ENCODE results near the gene ZNF516. TPM values are rescaled to one million over a fixed set of nuclear protein-coding genes. Genes with fewer than 3 reads are reported as not detected.

Gene ZNF516
- total RNA-seq, 1 donor from 2014 or later: 192 TPM

DNA sequence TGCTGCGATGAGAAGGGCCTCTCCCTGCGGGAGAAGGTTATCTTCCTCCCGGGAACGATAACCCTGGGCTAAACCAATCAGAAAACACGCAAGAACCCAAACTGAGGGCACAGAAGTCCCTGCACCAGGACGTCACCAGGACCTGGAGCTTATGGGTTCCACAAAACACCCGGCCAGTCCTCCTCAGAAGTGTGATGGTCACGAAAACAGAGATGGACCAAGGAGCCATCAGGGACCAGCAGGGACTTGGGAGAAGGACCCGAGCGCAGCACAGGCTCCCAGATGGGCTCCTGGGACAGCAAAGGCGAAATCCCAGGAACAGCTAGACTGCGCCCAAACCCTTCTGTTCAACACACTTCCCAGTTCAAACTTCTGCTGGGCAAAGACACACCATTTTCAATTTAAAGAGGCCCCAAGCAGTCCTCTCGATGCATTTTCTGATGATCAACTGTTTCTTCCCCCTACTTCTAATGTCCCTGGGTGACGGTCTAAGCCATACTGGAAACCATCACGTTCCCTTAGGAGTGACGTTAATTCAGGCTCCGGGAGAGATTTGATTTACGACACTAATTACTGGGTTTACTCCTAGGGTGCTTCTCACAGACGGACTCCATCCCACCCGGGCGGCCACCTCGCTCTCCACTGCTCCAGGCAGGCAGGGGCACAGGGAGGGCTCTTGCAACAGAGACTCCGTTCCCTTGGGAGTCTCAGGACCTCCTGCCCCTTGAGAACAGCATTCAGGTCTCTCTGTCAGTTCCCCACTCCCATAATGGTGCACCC, 29.2 kb downstream of the ZNF516 start:
- TF ChIP-seq, protein P1, sequence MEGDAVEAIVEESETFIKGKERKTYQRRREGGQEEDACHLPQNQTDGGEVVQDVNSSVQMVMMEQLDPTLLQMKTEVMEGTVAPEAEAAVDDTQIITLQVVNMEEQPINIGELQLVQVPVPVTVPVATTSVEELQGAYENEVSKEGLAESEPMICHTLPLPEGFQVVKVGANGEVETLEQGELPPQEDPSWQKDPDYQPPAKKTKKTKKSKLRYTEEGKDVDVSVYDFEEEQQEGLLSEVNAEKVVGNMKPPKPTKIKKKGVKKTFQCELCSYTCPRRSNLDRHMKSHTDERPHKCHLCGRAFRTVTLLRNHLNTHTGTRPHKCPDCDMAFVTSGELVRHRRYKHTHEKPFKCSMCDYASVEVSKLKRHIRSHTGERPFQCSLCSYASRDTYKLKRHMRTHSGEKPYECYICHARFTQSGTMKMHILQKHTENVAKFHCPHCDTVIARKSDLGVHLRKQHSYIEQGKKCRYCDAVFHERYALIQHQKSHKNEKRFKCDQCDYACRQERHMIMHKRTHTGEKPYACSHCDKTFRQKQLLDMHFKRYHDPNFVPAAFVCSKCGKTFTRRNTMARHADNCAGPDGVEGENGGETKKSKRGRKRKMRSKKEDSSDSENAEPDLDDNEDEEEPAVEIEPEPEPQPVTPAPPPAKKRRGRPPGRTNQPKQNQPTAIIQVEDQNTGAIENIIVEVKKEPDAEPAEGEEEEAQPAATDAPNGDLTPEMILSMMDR (IDR thresholded peaks at IDR 0.05; ENCODE audit: partially characterized antibody, unreplicated experiment): no peak
- peak overlapping the region; percentile 79 for H3K27ac Mint-ChIP-seq (ENCODE audit: unreplicated experiment)
- peak overlapping the region; percentile 72 for H3K4me3 Mint-ChIP-seq (ENCODE audit: unreplicated experiment)
- H3K27me3 Mint-ChIP-seq (ENCODE audit: unreplicated experiment): peaks cover 13% of the 10 kb centered on the region
- peaks cover 5% of the 10 kb centered on the region for H3K36me3 Mint-ChIP-seq (ENCODE audit: unreplicated experiment)
- no peak for DNase-seq
- peaks cover 5% of the 10 kb centered on the region for H3K9me3 Mint-ChIP-seq (ENCODE audit: unreplicated experiment)
- H3K4me1 Mint-ChIP-seq (ENCODE audit: low read depth, unreplicated experiment): peaks cover 62% of the 10 kb centered on the region

- Mint-ChIP-seq H3K27me3 (ENCODE audit: unreplicated experiment) (peaks cover 19% of the 10 kb centered on the region), H3K4me3 (ENCODE audit: unreplicated experiment) (no peak overlapping the region), H3K27ac (ENCODE audit: unreplicated experiment) (no peak overlapping the region), H3K36me3 (ENCODE audit: unreplicated experiment) (peaks cover 5% of the 10 kb centered on the region), H3K9me3 (ENCODE audit: unreplicated experiment) (peaks cover 7% of the 10 kb centered on the region), H3K4me1 (ENCODE audit: low read depth, unreplicated experiment) (peaks cover 60% of the 10 kb centered on the region)
- TF ChIP-seq, protein P1 (IDR thresholded peaks at IDR 0.05; ENCODE audit: partially characterized antibody, unreplicated experiment): no peak
- DNase-seq: no peak
These were observed 30.5 kb downstream of the ZNF516 start for GRCh38 chr18:76464281-76465259.

DNA sequence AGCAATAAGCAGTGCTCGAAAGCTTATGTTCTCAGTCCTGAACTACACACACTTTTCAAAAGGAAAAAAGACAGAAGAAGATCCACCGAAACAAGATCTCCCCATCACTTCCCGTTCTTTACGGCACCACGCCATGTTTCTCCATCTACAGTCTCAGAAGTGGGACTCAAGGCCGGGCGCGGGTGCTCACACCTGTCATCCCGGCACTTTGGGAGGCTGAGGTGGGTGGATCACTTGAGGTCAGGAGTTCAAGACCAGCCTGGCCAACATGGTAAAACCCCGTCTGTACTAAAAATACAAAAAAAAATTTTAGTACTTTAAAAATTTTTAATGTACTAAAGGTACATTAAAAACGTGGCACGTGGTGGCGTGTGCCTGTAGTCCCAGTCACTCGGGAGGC, 31.2 kb downstream of the ZNF516 start:
- peaks cover 7% of the 10 kb centered on the region for H3K9me3 Mint-ChIP-seq (ENCODE audit: unreplicated experiment)
- DNase-seq: no peak
- H3K36me3 Mint-ChIP-seq (ENCODE audit: unreplicated experiment): peaks cover 5% of the 10 kb centered on the region
- TF ChIP-seq, protein P1 (IDR thresholded peaks at IDR 0.05; ENCODE audit: partially characterized antibody, unreplicated experiment): no peak
- H3K27ac Mint-ChIP-seq (ENCODE audit: unreplicated experiment): peak overlapping the region; percentile 68
- H3K27me3 Mint-ChIP-seq (ENCODE audit: unreplicated experiment): peaks cover 20% of the 10 kb centered on the region
- peaks cover 61% of the 10 kb centered on the region for H3K4me1 Mint-ChIP-seq (ENCODE audit: low read depth, unreplicated experiment)
- H3K4me3 Mint-ChIP-seq (ENCODE audit: unreplicated experiment): peak overlapping the region; percentile 30

DNA sequence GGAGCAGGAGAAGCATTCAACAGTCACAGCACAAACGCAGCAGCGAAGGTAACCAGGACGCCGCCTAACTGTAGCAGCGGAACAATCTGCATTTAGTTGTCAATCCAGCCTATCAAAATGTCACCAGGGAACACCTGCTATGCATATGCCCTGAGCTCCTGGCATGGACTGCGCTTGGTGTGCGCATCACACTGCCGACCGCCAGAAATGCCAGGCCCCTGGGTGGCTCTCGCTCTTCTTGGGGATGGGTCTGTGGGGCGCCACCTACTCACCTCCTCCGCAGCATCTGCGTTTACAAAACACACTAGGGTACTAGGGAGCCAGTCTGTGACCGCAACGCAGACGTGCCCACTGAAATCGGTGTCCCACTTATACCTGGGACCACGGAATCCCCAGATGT, 31.7 kb downstream of the ZNF516 start:
- TF ChIP-seq, protein P1 (IDR thresholded peaks at IDR 0.05; ENCODE audit: partially characterized antibody, unreplicated experiment): no peak
- H3K27me3 Mint-ChIP-seq (ENCODE audit: unreplicated experiment): peaks cover 23% of the 10 kb centered on the region
- H3K27ac Mint-ChIP-seq (ENCODE audit: unreplicated experiment): peak overlapping the region; percentile 68

More for the DNA sequence above, 31.7 kb downstream of the ZNF516 start:
- DNase-seq: no peak
- peak overlapping the region; percentile 30 for H3K4me3 Mint-ChIP-seq (ENCODE audit: unreplicated experiment)
- H3K36me3 Mint-ChIP-seq (ENCODE audit: unreplicated experiment): peaks cover 5% of the 10 kb centered on the region
- peaks cover 7% of the 10 kb centered on the region for H3K9me3 Mint-ChIP-seq (ENCODE audit: unreplicated experiment)
- peaks cover 62% of the 10 kb centered on the region for H3K4me1 Mint-ChIP-seq (ENCODE audit: low read depth, unreplicated experiment)

All from glutamatergic neuron (in vitro differentiated cells).